Measurements from ENCODE around the gene LNX1. TPM values are rescaled to one million over a fixed set of nuclear protein-coding genes. Genes with fewer than 3 reads are reported as not detected.

Gene LNX1
- total and polyA plus RNA-seq, 2 of the 8 experiments (the other 6 are each of a cell fraction or from before 2014, with no cell fraction given), result 2.7 to 3.8 TPM

- Histone ChIP-seq H3K36me3 (ENCODE audit: control insufficient read depth in 2 of 4, insufficient read depth in 4 of 4, low read length in 3 of 4) (no peaks in the 10 kb centered on the region), H3K27me3 (replicated peaks in 1 of 4; ENCODE audit: control insufficient read depth in 3 of 4, extremely low read depth in 1 of 4, insufficient read depth in 3 of 4, low read length in 3 of 4) (no peaks in the 10 kb centered on the region), H4K5ac (ENCODE audit: insufficient read length, low read depth, low read length) (no peak overlapping the region), H3K27ac (ENCODE audit: low read depth, low read length) (no peak overlapping the region), H3K9me3 (ENCODE audit: insufficient read depth in 2 of 2, low read depth in 1 of 2, low read length in 1 of 2) (no peaks in the 10 kb centered on the region), H3K9ac (replicated peaks in 1 of 4; ENCODE audit: extremely low read depth in 1 of 4, low read depth in 3 of 4, low read length in 3 of 4) (no peak overlapping the region), H2BK15ac (ENCODE audit: low read length) (no peak overlapping the region), H4K8ac (ENCODE audit: extremely low read depth, insufficient read depth, low read length) (no peak overlapping the region), H2BK120ac (replicated peaks; ENCODE audit: low read depth, low read length) (no peak overlapping the region), H3K79me1 (ENCODE audit: low read depth, low read length) (no peaks in the 10 kb centered on the region), H3K79me2 (ENCODE audit: control insufficient read depth in 1 of 2, insufficient read depth in 2 of 2, low read length in 2 of 2) (no peaks in the 10 kb centered on the region), H3K4me2 (ENCODE audit: insufficient read depth in 1 of 2, low read depth in 2 of 2, low read length in 2 of 2) (no peak overlapping the region), H3K23me2 (ENCODE audit: low read depth, low read length) (no peaks in the 10 kb centered on the region), H3K23ac (ENCODE audit: insufficient read length) (no peak overlapping the region), H2AK5ac (ENCODE audit: low read depth, low read length) (no peak overlapping the region), H2BK20ac (ENCODE audit: low read length) (no peak overlapping the region), H2AFZ (ENCODE audit: low read length) (no peak overlapping the region), H3K18ac (ENCODE audit: extremely low read depth, low read length) (no peak overlapping the region), H4K91ac (replicated peaks; ENCODE audit: insufficient read length, low read length) (no peak overlapping the region), H3K56ac (replicated peaks; ENCODE audit: insufficient read length, low read depth, low read length) (no peak overlapping the region), H3K14ac (ENCODE audit: insufficient read length) (no peak overlapping the region), H2BK5ac (ENCODE audit: low read depth, low read length) (no peak overlapping the region), H3K4me1 (replicated peaks in 1 of 4; ENCODE audit: control insufficient read depth in 3 of 4, insufficient read depth in 4 of 4, low read length in 3 of 4) (no peaks in the 10 kb centered on the region; a peak in 1 of 7 replicates), H4K20me1 (replicated peaks in 1 of 2; ENCODE audit: control insufficient read depth in 1 of 2, insufficient read depth in 2 of 2, low read length in 2 of 2) (no peaks in the 10 kb centered on the region), H2BK12ac (ENCODE audit: low read depth, low read length) (no peak overlapping the region), H3K4ac (replicated peaks; ENCODE audit: insufficient read length, low read depth, low read length) (no peak overlapping the region), H3K4me3 (ENCODE audit: extremely low read depth in 1 of 4, insufficient read depth in 2 of 4, low read depth in 3 of 4, low read length in 4 of 4) (no peak overlapping the region)
- DNase-seq (ENCODE audit: low read depth in 1 of 2, low spot score in 2 of 2) (no peak), FAIRE-seq (no peak)
- CTCF ChIA-PET (ENCODE audit: partially characterized antibody), result no interaction called here
- POLR2A ChIA-PET (ENCODE audit: partially characterized antibody), result interaction anchor here (0.7 kb wide), 1 partner anchor 735 kb away, joined by 3 read pairs; no protein-coding TSS in a partner anchor
- 84% methylated on average over 3 of the region's 3 CpGs; no CpG with 5 or more reads in 1 of the 2 experiments for WGBS, 2 experiments (ENCODE audit: extremely low coverage in 1 of 2, insufficient coverage in 1 of 2, insufficient read length in 1 of 2, insufficient replicate concordance in 2 of 2, low coverage in 1 of 2, low lambda C conversion rate in 2 of 2, missing lambda C conversion rate in 1 of 2)
- TF ChIP-seq HDAC2 (IDR thresholded peaks at IDR 0.05; ENCODE audit: borderline replicate concordance in 1 of 2, low read depth in 2 of 2, low read length in 2 of 2), result no peak
- no peak for TF ChIP-seq TAF7 (optimal IDR thresholded peaks at IDR 0.05; ENCODE audit: borderline replicate concordance, low read depth, low read length)
- TF ChIP-seq SRF (IDR thresholded peaks at IDR 0.05; ENCODE audit: low read depth, low read length), result no peak
- no peak for TF ChIP-seq JUN (IDR thresholded peaks at IDR 0.05; ENCODE audit: low read depth, low read length)
- no peak for TF ChIP-seq BRCA1 (IDR thresholded peaks at IDR 0.05; ENCODE audit: low read depth, low read length)
- TF ChIP-seq SAP30 (IDR thresholded peaks at IDR 0.05; ENCODE audit: insufficient read depth, insufficient replicate concordance, low read length), result no peak
- TF ChIP-seq TAF1 (IDR thresholded peaks at IDR 0.05; ENCODE audit: low read depth, low read length), result no peak
- TF ChIP-seq GABPA (IDR thresholded peaks at IDR 0.05; ENCODE audit: borderline replicate concordance, insufficient read depth, low read length), result no peak
- TF ChIP-seq KDM5A (IDR thresholded peaks at IDR 0.05; ENCODE audit: low read length), result no peak
- TF ChIP-seq SIN3A (conservative IDR thresholded peaks at IDR 0.05 in 1 of 2, IDR thresholded peaks at IDR 0.05 in 1 of 2; ENCODE audit: low read depth in 1 of 2, low read length in 2 of 2), result no peak
- no peak for TF ChIP-seq YY1 (IDR thresholded peaks at IDR 0.05; ENCODE audit: low read depth, low read length)
These were observed 7.8 kb downstream of the LNX1 start for GRCh38 chr4:53583513-53583912.

Measured in H1 (cell line).